Renal cortical epithelial cell (primary cell): Measurements from ENCODE around the gene HPSE2. TPM values are rescaled to one million over a fixed set of nuclear protein-coding genes. Genes with fewer than 3 reads are reported as not detected.

Experiments
- DNase-seq: peaks from one replicate; pipeline ENCODE4 v3.0.0-alpha.2; 2011; ENCODE audit warnings: low read depth
- total RNA-seq: library from RNA; depleted of rRNA; stranded (reverse); fragments of >200 nt; gene quantifications from 2 replicates; pipeline ENCODE4 v1.2.3, GENCODE V29; 2014

The HPSE2 gene
- total RNA-seq, 1 donor from 2014 or later = not detected

GRCh38 chr10:98684019-98684899 is 551.4 kb downstream of the HPSE2 start:
- peak; percentile 19 for DNase-seq

- no peak for DNase-seq
Observed at GRCh38 chr10:98676895-98677294, 558.8 kb downstream of the HPSE2 start.

DNA sequence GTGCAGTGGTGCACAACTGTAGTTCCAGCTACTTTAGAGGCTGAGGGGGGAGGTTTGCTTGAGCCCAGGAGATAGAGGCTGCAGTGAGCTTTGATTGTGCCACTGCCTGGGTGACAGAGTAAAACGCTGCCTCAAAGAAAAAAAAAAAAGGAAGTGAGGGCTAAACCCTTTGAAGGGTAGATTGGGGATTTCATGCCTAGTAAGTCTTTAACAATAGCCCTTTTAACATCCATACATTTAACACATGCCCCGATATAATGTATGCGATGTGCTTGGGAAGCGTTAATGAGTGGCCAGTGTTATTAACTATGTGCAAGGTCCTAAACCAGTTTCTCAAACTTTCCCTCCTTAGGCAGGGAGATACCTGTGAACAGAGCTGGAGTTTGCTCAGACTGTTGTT is 559.8 kb downstream of the HPSE2 start:
- no peak for DNase-seq

GRCh38 chr10:98673171-98673782 is 562.4 kb downstream of the HPSE2 start:
- DNase-seq = no peak

GRCh38 chr10:98667081-98667480 is 568.6 kb downstream of the HPSE2 start:
- DNase-seq = no peak

- no peak for DNase-seq
Observed at GRCh38 chr10:98666276-98666675, 569.4 kb downstream of the HPSE2 start.

DNA sequence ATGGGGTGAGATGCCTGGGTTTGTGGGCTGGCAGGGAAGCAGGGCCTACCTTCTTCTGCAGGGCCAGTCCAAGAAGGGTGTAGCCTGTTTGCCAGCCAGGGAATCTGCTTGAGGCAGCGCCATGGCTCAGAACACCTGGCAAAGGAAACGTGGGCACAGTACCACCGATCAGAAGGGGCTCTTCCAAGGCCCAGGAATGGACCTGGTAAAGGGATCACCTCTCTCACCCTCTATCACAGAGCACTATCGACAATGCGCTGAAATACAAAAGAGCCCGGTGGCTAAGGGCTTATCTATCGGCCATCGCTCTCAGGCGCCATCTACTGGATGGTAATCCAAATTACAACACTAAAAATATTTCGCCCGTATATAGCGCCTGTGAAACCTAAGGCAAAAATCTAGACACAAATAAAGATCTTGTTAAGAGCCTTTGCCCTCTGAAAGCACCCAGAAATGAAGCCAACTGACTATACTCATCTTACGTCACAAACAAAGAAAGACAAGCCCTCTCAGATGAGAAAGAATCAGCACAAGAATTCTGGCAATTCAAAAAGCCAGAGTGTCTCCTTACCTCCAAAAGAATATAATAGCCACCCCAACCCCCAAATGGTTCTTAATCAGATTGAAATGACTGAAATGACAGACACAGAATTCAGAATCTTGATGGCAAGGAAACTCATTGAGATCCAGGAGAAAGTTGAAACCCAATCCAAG is 571.2 kb downstream of the HPSE2 start:
- peak; percentile 6 for DNase-seq

- no peak for DNase-seq
Observed at GRCh38 chr10:98659951-98660350, 575.7 kb downstream of the HPSE2 start.

GRCh38 chr10:98655492-98655891 is 580.2 kb downstream of the HPSE2 start:
- no peak for DNase-seq

DNA sequence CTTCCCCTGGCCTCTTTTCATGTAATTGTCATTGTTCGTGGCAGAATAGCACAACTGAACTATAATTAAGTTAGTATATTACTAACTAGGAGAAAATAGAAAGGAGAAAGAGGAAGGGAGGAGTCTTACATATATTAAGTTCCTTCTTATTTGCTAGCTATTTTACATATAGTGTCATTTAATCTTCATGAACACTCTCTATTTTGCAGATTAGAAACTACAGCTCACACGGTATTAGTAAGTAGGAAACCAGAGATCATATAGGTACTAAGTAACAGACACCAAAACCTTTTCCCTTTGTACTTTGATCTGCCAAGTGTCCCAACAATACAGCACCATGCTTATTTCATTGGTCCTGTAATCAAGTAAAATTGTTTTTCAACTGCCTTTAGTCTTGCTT is 586.5 kb downstream of the HPSE2 start:
- no peak for DNase-seq

DNA sequence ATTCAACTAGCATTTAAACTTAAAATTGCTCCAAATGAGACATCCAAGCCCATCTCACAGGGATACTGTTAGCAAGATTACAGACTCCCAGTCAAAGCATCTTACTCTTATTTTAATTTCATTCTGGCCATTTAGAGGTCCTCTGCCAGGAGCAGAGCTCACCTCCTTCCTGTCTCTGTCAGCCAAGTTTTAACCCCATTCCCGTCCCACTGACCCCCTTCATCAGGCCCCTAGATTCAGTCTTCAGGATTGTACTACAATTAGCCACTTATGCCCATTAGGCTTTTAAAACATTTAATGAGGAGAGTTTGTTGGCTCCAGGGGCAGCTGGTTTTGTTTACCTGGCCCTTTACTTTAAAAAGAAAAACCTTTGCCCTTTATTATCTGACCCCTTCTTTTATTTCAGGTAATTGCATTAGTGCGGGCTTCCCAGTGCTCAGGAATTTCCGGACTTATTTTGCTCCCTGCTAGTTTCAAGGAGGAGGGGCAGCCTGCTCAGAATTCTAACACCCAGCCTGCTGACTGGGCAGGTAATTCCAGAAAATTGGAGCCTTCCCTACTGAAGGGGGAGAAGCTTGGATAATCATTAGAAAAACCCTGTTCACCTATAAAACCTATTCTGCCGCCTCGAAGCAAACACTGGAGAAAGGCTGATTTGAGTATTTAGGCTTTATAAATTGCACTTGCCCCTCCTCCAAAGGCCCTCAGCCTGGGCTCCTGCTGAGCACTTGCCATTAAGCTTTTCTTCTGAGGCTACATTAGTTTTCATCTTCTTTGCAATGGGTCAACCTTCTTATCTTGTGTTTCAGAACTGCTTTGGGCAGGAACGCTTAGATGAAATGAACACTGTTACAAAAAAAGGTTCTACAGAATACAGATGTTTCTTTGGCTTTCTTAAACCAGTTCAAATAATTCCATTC is 588.4 kb downstream of the HPSE2 start:
- DNase-seq = no peak

GRCh38 chr10:98644466-98644865 is 591.2 kb downstream of the HPSE2 start:
- DNase-seq = no peak

DNA sequence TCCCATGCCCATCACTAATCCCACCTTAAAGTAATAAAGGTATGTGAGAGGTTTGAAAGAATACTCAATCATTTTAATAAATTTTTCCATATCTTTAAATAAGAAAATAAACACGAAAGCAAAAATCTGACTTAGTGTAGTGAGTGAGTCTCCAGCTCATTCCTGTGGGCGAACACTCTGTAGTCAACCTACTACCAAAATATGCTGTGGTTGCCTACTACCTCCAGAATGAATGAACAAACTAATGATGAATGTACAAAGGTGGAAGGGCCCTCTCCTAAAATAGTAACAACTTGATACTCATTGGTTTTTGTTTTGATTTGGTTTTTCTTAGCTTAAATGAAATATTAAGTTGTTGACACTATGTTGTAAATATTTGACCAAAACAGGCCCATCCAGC is 593.4 kb downstream of the HPSE2 start:
- DNase-seq = no peak

- no peak for DNase-seq
Observed at GRCh38 chr10:98638920-98639319, 596.7 kb downstream of the HPSE2 start.

- no peak for DNase-seq
Observed at GRCh38 chr10:98636921-98637329, 598.7 kb downstream of the HPSE2 start.

- no peak for DNase-seq
Observed at GRCh38 chr10:98632456-98633150, 603.0 kb downstream of the HPSE2 start.

DNA sequence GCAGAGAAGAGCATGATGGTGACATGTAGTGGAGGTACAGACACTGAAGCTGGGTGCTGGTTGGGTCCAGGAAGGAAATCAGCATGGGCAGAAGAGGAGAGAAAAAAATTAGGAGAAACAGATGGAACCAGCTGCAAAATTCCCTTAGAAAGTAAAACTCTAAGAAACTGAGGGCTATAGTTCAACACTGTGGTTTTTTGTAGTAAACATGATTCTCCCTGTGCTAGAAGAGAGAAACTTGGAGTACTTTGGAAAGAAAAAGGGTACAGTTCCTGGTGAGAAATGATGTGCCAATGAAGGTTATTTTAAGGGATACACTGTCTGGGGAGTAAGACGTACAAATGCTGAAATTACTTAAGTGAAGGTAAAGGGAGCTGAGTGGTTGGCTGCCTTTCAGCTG is 607.4 kb downstream of the HPSE2 start:
- no peak for DNase-seq

- DNase-seq = no peak
Observed at GRCh38 chr10:98627711-98628110, 607.9 kb downstream of the HPSE2 start.

DNA sequence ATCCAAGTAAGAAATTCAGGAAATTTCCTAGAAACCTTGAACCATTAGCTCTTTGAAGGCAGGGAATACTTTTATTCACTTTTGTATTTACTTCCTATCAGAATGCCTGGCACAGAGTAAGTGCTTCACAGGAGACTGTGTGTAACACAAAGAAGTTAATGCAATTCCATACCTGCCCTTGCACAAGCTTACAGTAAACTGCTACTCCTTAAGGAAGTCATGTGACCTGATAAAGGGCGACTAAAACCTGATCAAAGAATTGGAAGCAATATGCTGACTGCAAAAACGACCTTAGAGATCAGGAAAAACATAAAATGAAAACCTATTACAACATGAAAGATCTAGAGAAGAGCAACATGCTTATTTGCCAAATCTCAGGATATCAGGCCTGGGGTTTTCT is 610.7 kb downstream of the HPSE2 start:
- DNase-seq = no peak

DNA sequence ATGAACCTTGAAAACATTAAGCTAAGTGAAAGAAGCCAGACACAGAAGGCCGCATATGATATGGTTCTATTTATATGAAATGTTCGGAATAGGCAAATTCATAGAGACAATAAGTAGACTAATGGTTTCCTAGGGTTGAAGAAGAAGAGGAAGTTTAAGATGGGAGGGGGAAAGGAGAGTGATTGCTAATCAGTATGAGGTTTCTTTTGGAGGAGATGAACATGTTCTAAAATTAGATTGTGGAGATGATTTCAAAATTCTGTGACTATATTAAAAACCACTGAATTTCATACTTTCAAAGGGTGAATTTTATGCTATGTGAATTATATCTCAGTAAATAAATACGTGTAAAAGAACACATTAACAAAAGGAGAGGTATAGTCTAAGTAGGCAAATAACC is 612.5 kb downstream of the HPSE2 start:
- DNase-seq = no peak

DNA sequence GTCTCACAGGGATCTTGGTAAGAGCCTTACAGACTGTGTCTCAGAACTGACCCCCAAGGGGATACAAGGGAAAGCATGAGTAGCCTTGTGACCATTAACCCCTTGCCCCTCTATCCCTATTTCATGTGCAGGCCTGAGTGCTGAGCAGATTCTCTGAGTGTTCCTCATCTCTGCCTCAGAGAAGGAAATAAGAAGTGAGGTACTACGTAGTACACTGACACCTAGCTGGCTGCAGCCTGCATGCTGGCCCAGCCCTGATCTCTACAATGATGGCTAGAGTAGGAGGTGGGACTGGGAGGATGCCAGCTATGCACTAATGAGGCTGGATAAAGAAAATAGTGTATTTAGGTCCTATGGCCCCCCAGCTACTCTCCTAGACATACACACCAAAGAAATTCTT is 614.0 kb downstream of the HPSE2 start:
- no peak for DNase-seq
